ENCODE data around the gene LIMS3. TPM values are rescaled to one million over a fixed set of nuclear protein-coding genes. Genes with fewer than 3 reads are reported as not detected.
"Not testable (repeated sequence)": the region's sequence is repeated elsewhere in the genome, so short reads cannot be mapped to it uniquely, and the experiment has no call there.

LIMS3 gene
- polyA plus RNA-seq, 12 donors = 1.7 to 8.6 (median 4.8) TPM; not detected in 2

- not testable (repeated sequence) for DNase-seq
Measured at GRCh38 chr2:109921543-109922384, 23.3 kb downstream of the LIMS3 start.

GRCh38 chr2:109924481-109924880 is 26.0 kb downstream of the LIMS3 start:
- DNase-seq = not testable (repeated sequence)

GRCh38 chr2:109927803-109928202 is 29.3 kb downstream of the LIMS3 start:
- not testable (repeated sequence) for DNase-seq

GRCh38 chr2:109929222-109929621 is 30.7 kb downstream of the LIMS3 start:
- DNase-seq = not testable (repeated sequence)

- DNase-seq = not testable (repeated sequence)
Measured at GRCh38 chr2:109936534-109936933, 38.0 kb downstream of the LIMS3 start.

- not testable (repeated sequence) for DNase-seq
Measured at GRCh38 chr2:109945362-109945761, 46.9 kb downstream of the LIMS3 start.

- DNase-seq = not testable (repeated sequence)
Measured at GRCh38 chr2:109947262-109947958, 48.9 kb downstream of the LIMS3 start.

- not testable (repeated sequence) for DNase-seq
Measured at GRCh38 chr2:109947959-109948520, 49.6 kb downstream of the LIMS3 start.

- DNase-seq = not testable (repeated sequence)
Measured at GRCh38 chr2:109950146-109950843, 51.8 kb downstream of the LIMS3 start.

- DNase-seq = not testable (repeated sequence)
Measured at GRCh38 chr2:109963942-109964341, 65.5 kb downstream of the LIMS3 start.

- DNase-seq = not testable (repeated sequence)
Measured at GRCh38 chr2:109965482-109965881, 67.0 kb downstream of the LIMS3 start.

- not testable (repeated sequence) for DNase-seq
Measured at GRCh38 chr2:109966107-109966736, 67.7 kb downstream of the LIMS3 start.

- DNase-seq = not testable (repeated sequence)
Measured at GRCh38 chr2:109966858-109967257, 68.4 kb downstream of the LIMS3 start.

- DNase-seq = not testable (repeated sequence)
Measured at GRCh38 chr2:109969864-109970263, 71.4 kb downstream of the LIMS3 start.

- not testable (repeated sequence) for DNase-seq
Measured at GRCh38 chr2:109971710-109972109, 73.2 kb downstream of the LIMS3 start.

Other genes starting within 250 kb of the LIMS3 start
- 10 to 100 TPM in 11 of 12 donors, not detected in 1; 14.1 to 38.1 (median 29.0) TPM for gene RGPD5, start 104.4 kb upstream of the LIMS3 start, polyA plus RNA-seq (ENCODE audit: insufficient read length in 12 of 12)
- 10 to 100 TPM in 6 of 12 donors, 1 to 10 TPM in 5, not detected in 1; 7.9 to 15.8 (median 10.1) TPM for gene MALL, start 217.1 kb downstream of the LIMS3 start, polyA plus RNA-seq (ENCODE audit: insufficient read length in 12 of 12)